ENCODE data around the gene USP3. TPM values are rescaled to one million over a fixed set of nuclear protein-coding genes. Genes with fewer than 3 reads are reported as not detected.

Gene USP3
- polyA plus RNA-seq, 1 donor (not counting 4 experiments of a cell fraction or from before 2014, with no cell fraction given): 16.2 TPM

- TF ChIP-seq EZH2 (IDR thresholded peaks at IDR 0.05; ENCODE audit: low read length): no peak
- Histone ChIP-seq H3K36me3 (ENCODE audit: control insufficient read depth in 2 of 2, extremely low read depth in 1 of 2, insufficient read depth in 2 of 2, low read length in 2 of 2) (peaks cover 21 to 23% of the 10 kb centered on the region in 2 experiments), H3K4me3 (ENCODE audit: control insufficient read depth in 2 of 3, extremely low read depth in 1 of 3, insufficient read depth in 2 of 3, low read depth in 1 of 3, low read length in 3 of 3) (no peak overlapping the region), H3K9me3 (ENCODE audit: control insufficient read depth, low read depth, low read length) (no peaks in the 10 kb centered on the region), H3K27me3 (ENCODE audit: control insufficient read depth, extremely low read depth, insufficient read depth, low read length) (no peaks in the 10 kb centered on the region), H3K9me1 (ENCODE audit: control insufficient read depth, extremely low read depth, insufficient read depth, low read length) (no peaks in the 10 kb centered on the region), H3K4me1 (ENCODE audit: control insufficient read depth, extremely low read depth, insufficient read depth, low read length) (no peaks in the 10 kb centered on the region), H3K4me2 (ENCODE audit: control insufficient read depth, extremely low read depth, insufficient read depth, low read depth, low read length) (no peak overlapping the region), H3K9ac (ENCODE audit: control insufficient read depth, extremely low read depth, insufficient read depth, low read length) (no peak overlapping the region), H2AFZ (ENCODE audit: control insufficient read depth, low read length) (no peak overlapping the region), H3K79me2 (ENCODE audit: control insufficient read depth, insufficient read depth, low read length) (no peaks in the 10 kb centered on the region), H3K27ac (ENCODE audit: control insufficient read depth, insufficient read depth, low read length) (no peak overlapping the region), H4K20me1 (ENCODE audit: control insufficient read depth, extremely low read depth, insufficient read depth, low read length) (no peaks in the 10 kb centered on the region)
- DNase-seq (ENCODE audit: low read depth, low spot score) (no peak), FAIRE-seq (no peak)
- dilution Hi-C loops (cut with MboI; ENCODE audit: extremely low pct_ligation_motif_present, low sequenced_read_pairs): no loop called here
Measured at GRCh38 chr15:63628123-63628822, 123.9 kb downstream of the USP3 start.

- H4K20me1 ChIP-seq (ENCODE audit: control insufficient read depth, extremely low read depth, insufficient read depth, low read length): no peaks in the 10 kb centered on the region
- H3K4me2 ChIP-seq (ENCODE audit: control insufficient read depth, extremely low read depth, insufficient read depth, low read depth, low read length): no peak overlapping the region
- TF ChIP-seq CTCF (optimal IDR thresholded peaks at IDR 0.05 in 1 of 3, IDR thresholded peaks at IDR 0.05 in 1 of 3, conservative IDR thresholded peaks at IDR 0.05 in 1 of 3; ENCODE audit: extremely low read depth in 1 of 3, insufficient read depth in 2 of 3, low read length in 3 of 3): no peak
- TF ChIP-seq EZH2 (IDR thresholded peaks at IDR 0.05; ENCODE audit: low read length): no peak
- no peaks in the 10 kb centered on the region for H3K27me3 ChIP-seq (ENCODE audit: control insufficient read depth, extremely low read depth, insufficient read depth, low read length)
- H3K79me2 ChIP-seq (ENCODE audit: control insufficient read depth, insufficient read depth, low read length): no peaks in the 10 kb centered on the region
- H2AFZ ChIP-seq (ENCODE audit: control insufficient read depth, low read length): no peak overlapping the region
- H3K27ac ChIP-seq (ENCODE audit: control insufficient read depth, insufficient read depth, low read length): no peak overlapping the region
- H3K36me3 ChIP-seq (ENCODE audit: control insufficient read depth in 2 of 2, extremely low read depth in 1 of 2, insufficient read depth in 2 of 2, low read length in 2 of 2): peaks cover 21 to 23% of the 10 kb centered on the region in 2 experiments
- dilution Hi-C loops (cut with MboI; ENCODE audit: extremely low pct_ligation_motif_present, low sequenced_read_pairs): no loop called here
- FAIRE-seq: no peak
- no peak overlapping the region for H3K4me3 ChIP-seq (ENCODE audit: control insufficient read depth in 2 of 3, extremely low read depth in 1 of 3, insufficient read depth in 2 of 3, low read depth in 1 of 3, low read length in 3 of 3)
- H3K9ac ChIP-seq (ENCODE audit: control insufficient read depth, extremely low read depth, insufficient read depth, low read length): no peak overlapping the region
- no peak for DNase-seq (ENCODE audit: low read depth, low spot score)
- H3K9me1 ChIP-seq (ENCODE audit: control insufficient read depth, extremely low read depth, insufficient read depth, low read length): no peaks in the 10 kb centered on the region
- H3K4me1 ChIP-seq (ENCODE audit: control insufficient read depth, extremely low read depth, insufficient read depth, low read length): no peaks in the 10 kb centered on the region
- no peaks in the 10 kb centered on the region for H3K9me3 ChIP-seq (ENCODE audit: control insufficient read depth, low read depth, low read length)
Measured at GRCh38 chr15:63630036-63630751, 125.8 kb downstream of the USP3 start.

Measured in keratinocyte (primary cell).